Astrocyte (in vitro differentiated cells and primary cell): Measurements from ENCODE around the gene THOC6.

Experiments
- EZH2 ChIP-seq: IDR thresholded peaks from 2 replicates; pipeline ENCODE4 v1.6.1; 2012; ENCODE audit warnings: mild to moderate bottlenecking, low read length, inconsistent platforms; ENCODE audit not compliant: insufficient read depth
- TF ChIP-seq, protein P1 (sequence below): IDR thresholded peaks from 2 replicates; pipeline ENCODE4 v1.5.1; 2011; ENCODE audit warnings: low read depth, mild to moderate bottlenecking, inconsistent platforms, low read length, moderate library complexity; ENCODE audit not compliant: insufficient read depth

DNA sequence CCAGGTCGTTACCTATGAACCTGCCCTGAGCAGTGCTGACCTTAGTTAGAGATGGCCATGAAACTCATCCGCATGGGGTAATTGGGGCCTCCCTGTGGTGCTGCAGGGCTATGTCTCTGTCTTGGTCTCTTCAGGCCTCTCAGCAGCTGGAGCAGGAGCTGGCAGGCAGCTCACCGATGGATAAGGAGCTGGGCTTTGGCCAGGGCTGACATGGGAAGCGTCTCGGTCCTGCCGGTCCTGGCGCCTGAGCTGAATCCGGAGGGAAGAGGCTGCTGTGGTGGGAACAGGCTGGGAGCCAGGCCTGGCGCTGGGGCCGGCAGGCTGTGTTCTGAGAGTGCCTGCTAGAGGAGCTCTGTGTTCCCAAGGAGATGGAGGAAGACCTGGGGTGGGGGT, 51.7 kb downstream of the THOC6 start:
- TF ChIP-seq, protein P1, sequence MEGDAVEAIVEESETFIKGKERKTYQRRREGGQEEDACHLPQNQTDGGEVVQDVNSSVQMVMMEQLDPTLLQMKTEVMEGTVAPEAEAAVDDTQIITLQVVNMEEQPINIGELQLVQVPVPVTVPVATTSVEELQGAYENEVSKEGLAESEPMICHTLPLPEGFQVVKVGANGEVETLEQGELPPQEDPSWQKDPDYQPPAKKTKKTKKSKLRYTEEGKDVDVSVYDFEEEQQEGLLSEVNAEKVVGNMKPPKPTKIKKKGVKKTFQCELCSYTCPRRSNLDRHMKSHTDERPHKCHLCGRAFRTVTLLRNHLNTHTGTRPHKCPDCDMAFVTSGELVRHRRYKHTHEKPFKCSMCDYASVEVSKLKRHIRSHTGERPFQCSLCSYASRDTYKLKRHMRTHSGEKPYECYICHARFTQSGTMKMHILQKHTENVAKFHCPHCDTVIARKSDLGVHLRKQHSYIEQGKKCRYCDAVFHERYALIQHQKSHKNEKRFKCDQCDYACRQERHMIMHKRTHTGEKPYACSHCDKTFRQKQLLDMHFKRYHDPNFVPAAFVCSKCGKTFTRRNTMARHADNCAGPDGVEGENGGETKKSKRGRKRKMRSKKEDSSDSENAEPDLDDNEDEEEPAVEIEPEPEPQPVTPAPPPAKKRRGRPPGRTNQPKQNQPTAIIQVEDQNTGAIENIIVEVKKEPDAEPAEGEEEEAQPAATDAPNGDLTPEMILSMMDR: no peak
- no peak for TF ChIP-seq EZH2
